Heart left ventricle (tissue), 13 donors: Measurements from ENCODE around the gene PPP1R14C.

Source experiments
- POLR2A ChIP-seq, 2 donors: fragments of 450-650 bp; IDR thresholded peaks; one replicate each; pipeline ENCODE4 v1.6.1; 2017; ENCODE audit warnings: antibody characterized with exemption in 2 of 2, mild to moderate bottlenecking in 2 of 2, moderate library complexity in 2 of 2
- TF ChIP-seq, protein P1 (sequence below), 12 donors: fragments of 200-600 bp; sonication (generic) in 4 of 12; IDR thresholded peaks; one replicate each; pipeline versions ENCODE4 v1.5.0 to v1.8.0; 2018 to 2022; ENCODE audit warnings: antibody characterized with exemption in 12 of 12, mild to moderate bottlenecking in 5 of 12
- donor health status: ischemic (EF 13 %, LVEDD 7.1; RV severe dilation, severe dysfunction).
- donor health status: DM: no; HTN: yes; CAD: no.
- donor health status: DM: no; HTN: no; CAD: no.
- donor health status: ischemic (EF 25% LVEDD 6.9; RV normal size, moderate dysfunction).
- donor health status: ischemic (EF 25% LVEDD 5.7; RV mildly dilated, moderate dysfunction).
- donor health status: ischemic (EF 35%, LVEDD 5.7; RV mildly dilated, moderate dysfunction).
- donor health status: nonischemic (EF 11% LVEDD 7.7; RV severe dilation, severe dysfunction).
- donor health status: DM: yes; HTN: yes; CAD: no.
- donor health status: PGD.
- donor health status: ischemic (EF 29% LVEDD 5.4; RV normal size, mild dysfunction).
- donor health status: nonischemic (EF 23%, LVEDD 6.1; RV moderate dilation, normal function).

DNA sequence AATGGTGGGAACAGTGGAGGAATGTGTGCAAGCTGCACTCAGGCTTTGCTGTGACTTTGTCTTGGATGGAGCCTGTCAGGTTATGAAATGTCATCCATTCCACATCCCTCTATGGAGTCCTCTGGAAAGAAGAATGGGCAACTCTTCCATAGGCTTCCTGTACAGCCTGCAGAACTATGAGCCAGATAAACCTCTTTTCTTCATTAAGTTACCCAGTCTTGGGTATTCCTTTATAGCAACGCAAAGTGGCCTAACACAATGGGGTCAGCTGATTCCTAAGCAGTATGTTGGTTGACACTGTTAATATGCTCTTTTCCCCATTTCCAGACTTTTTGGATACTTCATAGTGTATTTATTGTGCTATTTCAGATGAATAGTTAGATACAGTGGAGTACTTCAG is 150.2 kb downstream of the PPP1R14C start:
- TF ChIP-seq, protein P1, sequence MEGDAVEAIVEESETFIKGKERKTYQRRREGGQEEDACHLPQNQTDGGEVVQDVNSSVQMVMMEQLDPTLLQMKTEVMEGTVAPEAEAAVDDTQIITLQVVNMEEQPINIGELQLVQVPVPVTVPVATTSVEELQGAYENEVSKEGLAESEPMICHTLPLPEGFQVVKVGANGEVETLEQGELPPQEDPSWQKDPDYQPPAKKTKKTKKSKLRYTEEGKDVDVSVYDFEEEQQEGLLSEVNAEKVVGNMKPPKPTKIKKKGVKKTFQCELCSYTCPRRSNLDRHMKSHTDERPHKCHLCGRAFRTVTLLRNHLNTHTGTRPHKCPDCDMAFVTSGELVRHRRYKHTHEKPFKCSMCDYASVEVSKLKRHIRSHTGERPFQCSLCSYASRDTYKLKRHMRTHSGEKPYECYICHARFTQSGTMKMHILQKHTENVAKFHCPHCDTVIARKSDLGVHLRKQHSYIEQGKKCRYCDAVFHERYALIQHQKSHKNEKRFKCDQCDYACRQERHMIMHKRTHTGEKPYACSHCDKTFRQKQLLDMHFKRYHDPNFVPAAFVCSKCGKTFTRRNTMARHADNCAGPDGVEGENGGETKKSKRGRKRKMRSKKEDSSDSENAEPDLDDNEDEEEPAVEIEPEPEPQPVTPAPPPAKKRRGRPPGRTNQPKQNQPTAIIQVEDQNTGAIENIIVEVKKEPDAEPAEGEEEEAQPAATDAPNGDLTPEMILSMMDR (IDR thresholded peaks at IDR 0.05), result no peak
- no peak for TF ChIP-seq POLR2A (IDR thresholded peaks at IDR 0.05)
